HG03175 (cell line): ENCODE data around the gene UST.
"Not testable (repeated sequence)": the region's sequence is repeated elsewhere in the genome, so short reads cannot be mapped to it uniquely, and the experiment has no call there.

Experiments used
- ATAC-seq: cut with Tn5 transposase; IDR thresholded peaks from one replicate; pipeline ENCODE4 v1.9.1; 2021; ENCODE audit warnings: mild to moderate bottlenecking, moderate library complexity; ENCODE audit not compliant: unreplicated experiment

Gene UST

GRCh38 chr6:148735989-148736388, 10.8 kb upstream of the UST start:
- no peak for ATAC-seq

GRCh38 chr6:148736774-148737412, 9.9 kb upstream of the UST start:
- ATAC-seq: no peak

- no peak for ATAC-seq
These were observed 9.0 kb upstream of the UST start for GRCh38 chr6:148737806-148738205.

GRCh38 chr6:148738946-148739821, 7.6 kb upstream of the UST start:
- no peak for ATAC-seq

- no peak for ATAC-seq
These were observed 7.1 kb upstream of the UST start for GRCh38 chr6:148739822-148740128.

GRCh38 chr6:148743476-148743875, 3.4 kb upstream of the UST start:
- ATAC-seq: no peak

GRCh38 chr6:148745926-148746325, 904 bp upstream of the UST start:
- ATAC-seq: no peak

GRCh38 chr6:148747145-148747470, 278 bp downstream of the UST start:
- peak; percentile 28 for ATAC-seq

GRCh38 chr6:148747471-148748165, 788 bp downstream of the UST start:
- peak; percentile 31 for ATAC-seq

- ATAC-seq: no peak
These were observed 2.8 kb downstream of the UST start for GRCh38 chr6:148749674-148750073.

- ATAC-seq: no peak
These were observed 4.3 kb downstream of the UST start for GRCh38 chr6:148750838-148751792.

GRCh38 chr6:148751793-148752170, 5.0 kb downstream of the UST start:
- no peak for ATAC-seq

GRCh38 chr6:148755379-148755778, 8.5 kb downstream of the UST start:
- ATAC-seq: not testable (repeated sequence)

GRCh38 chr6:148757944-148758480, 11.2 kb downstream of the UST start:
- ATAC-seq: no peak

- peak; percentile 76 for ATAC-seq
These were observed 11.7 kb downstream of the UST start for GRCh38 chr6:148758492-148758891.

GRCh38 chr6:148760258-148760534, 13.4 kb downstream of the UST start:
- no peak for ATAC-seq

GRCh38 chr6:148760568-148761526, 14.0 kb downstream of the UST start:
- ATAC-seq: peak; percentile 33

GRCh38 chr6:148761527-148762011, 14.7 kb downstream of the UST start:
- ATAC-seq: peak; percentile 0

- ATAC-seq: no peak
These were observed 15.4 kb downstream of the UST start for GRCh38 chr6:148762231-148762630.
